ENCODE results near the gene INSYN1. TPM values are rescaled to one million over a fixed set of nuclear protein-coding genes. Genes with fewer than 3 reads are reported as not detected.

The INSYN1 gene
- total and polyA plus RNA-seq, 2 donors (not counting 3 experiments of a cell fraction or from before 2014, with no cell fraction given), result 0.18 to 0.58 TPM

GRCh38 chr15:73797366-73798158, 44.4 kb upstream of the INSYN1 start:
- Histone ChIP-seq H3K9ac (replicated peaks; ENCODE audit: extremely low read depth, insufficient read depth, low read length) (no peak overlapping the region), H3K27me3 (ENCODE audit: control insufficient read depth in 2 of 2, insufficient read depth in 2 of 2, low read length in 2 of 2) (no peaks in the 10 kb centered on the region), H3K36me3 (ENCODE audit: control insufficient read depth in 2 of 2, extremely low read depth in 1 of 2, insufficient read depth in 2 of 2, low read length in 2 of 2) (no peaks in the 10 kb centered on the region), H3K4me1 (ENCODE audit: control insufficient read depth, extremely low read depth, insufficient read depth, low read length) (no peaks in the 10 kb centered on the region), H4K20me1 (replicated peaks; ENCODE audit: control insufficient read depth, extremely low read depth, insufficient read depth, low read length) (no peaks in the 10 kb centered on the region), H3K9me1 (replicated peaks; ENCODE audit: control insufficient read depth, extremely low read depth, insufficient read depth, low read length) (no peaks in the 10 kb centered on the region), H3K4me3 (replicated peaks in 1 of 3; ENCODE audit: insufficient read depth in 1 of 3, low read depth in 1 of 3, low read length in 3 of 3) (no peak overlapping the region), H2AFZ (ENCODE audit: low read depth, low read length) (no peak overlapping the region), H3K9me3 (replicated peaks; ENCODE audit: control insufficient read depth, insufficient read depth, low read length) (no peaks in the 10 kb centered on the region), H3K4me2 (ENCODE audit: insufficient read depth, low read length) (no peak overlapping the region), H3K79me2 (ENCODE audit: control insufficient read depth, insufficient read depth, low read length) (no peaks in the 10 kb centered on the region), H3K27ac (ENCODE audit: insufficient read depth, low read depth, low read length) (no peak overlapping the region)
- FAIRE-seq (no peak), DNase-seq (ENCODE audit: low read depth, low spot score) (no peak)
- TF ChIP-seq MAX (IDR thresholded peaks at IDR 0.05; ENCODE audit: insufficient read depth, insufficient read length), result no peak
- TF ChIP-seq MYC (IDR thresholded peaks at IDR 0.05; ENCODE audit: low read depth, low read length), result no peak
- no peak for TF ChIP-seq FOS (IDR thresholded peaks at IDR 0.05; ENCODE audit: borderline replicate concordance, insufficient read depth, low read length)
- no peak for TF ChIP-seq CTCF (IDR thresholded peaks at IDR 0.05; ENCODE audit: extremely low read depth in 1 of 2, insufficient read depth in 1 of 2, low read depth in 1 of 2, low read length in 2 of 2)
- ChIA-PET POLR2A (no interaction called here), CTCF (no interaction called here)
- BruUV-seq (replicated peaks), result no TSS peak
- dilution Hi-C loops (cut with MboI; ENCODE audit: extremely low pct_ligation_motif_present, low sequenced_read_pairs) (no loop called here), intact Hi-C loops (cut with micrococcal nuclease) (no loop called here)

All from endothelial cell of umbilical vein (primary cell).